Fibroblast of the aortic adventitia (primary cell): Measurements from ENCODE around the gene CNTNAP5. TPM values are rescaled to one million over a fixed set of nuclear protein-coding genes. Genes with fewer than 3 reads are reported as not detected.

Experiments
- DNase-seq: peaks from one replicate; pipeline ENCODE4 v3.0.0-alpha.2; 2010; ENCODE audit warnings: low read depth
- H3K4me3 ChIP-seq: 2 replicates; pipeline ENCODE4 v1.5.1; 2011; ENCODE audit warnings: low read depth, mild to moderate bottlenecking, control low read depth, low read length, moderate library complexity
- total RNA-seq: library from RNA; depleted of rRNA; stranded (reverse); fragments of >200 nt; gene quantifications from 2 replicates; pipeline ENCODE4 v1.2.3, GENCODE V29; 2012; ENCODE audit warnings: low replicate concordance
- TF ChIP-seq, protein P1 (sequence below): IDR thresholded peaks from 2 replicates; pipeline ENCODE4 v1.5.1; 2011; ENCODE audit warnings: mild to moderate bottlenecking, low read length, control low read depth, inconsistent platforms; ENCODE audit not compliant: insufficient read depth

The CNTNAP5 gene
- total RNA-seq, 1 donor, result under 0.01 TPM

GRCh38 chr2:124640221-124640750, 615.2 kb downstream of the CNTNAP5 start:
- DNase-seq, result no peak
- no peak overlapping the region for H3K4me3 ChIP-seq
- TF ChIP-seq, protein P1, sequence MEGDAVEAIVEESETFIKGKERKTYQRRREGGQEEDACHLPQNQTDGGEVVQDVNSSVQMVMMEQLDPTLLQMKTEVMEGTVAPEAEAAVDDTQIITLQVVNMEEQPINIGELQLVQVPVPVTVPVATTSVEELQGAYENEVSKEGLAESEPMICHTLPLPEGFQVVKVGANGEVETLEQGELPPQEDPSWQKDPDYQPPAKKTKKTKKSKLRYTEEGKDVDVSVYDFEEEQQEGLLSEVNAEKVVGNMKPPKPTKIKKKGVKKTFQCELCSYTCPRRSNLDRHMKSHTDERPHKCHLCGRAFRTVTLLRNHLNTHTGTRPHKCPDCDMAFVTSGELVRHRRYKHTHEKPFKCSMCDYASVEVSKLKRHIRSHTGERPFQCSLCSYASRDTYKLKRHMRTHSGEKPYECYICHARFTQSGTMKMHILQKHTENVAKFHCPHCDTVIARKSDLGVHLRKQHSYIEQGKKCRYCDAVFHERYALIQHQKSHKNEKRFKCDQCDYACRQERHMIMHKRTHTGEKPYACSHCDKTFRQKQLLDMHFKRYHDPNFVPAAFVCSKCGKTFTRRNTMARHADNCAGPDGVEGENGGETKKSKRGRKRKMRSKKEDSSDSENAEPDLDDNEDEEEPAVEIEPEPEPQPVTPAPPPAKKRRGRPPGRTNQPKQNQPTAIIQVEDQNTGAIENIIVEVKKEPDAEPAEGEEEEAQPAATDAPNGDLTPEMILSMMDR, result no peak

DNA sequence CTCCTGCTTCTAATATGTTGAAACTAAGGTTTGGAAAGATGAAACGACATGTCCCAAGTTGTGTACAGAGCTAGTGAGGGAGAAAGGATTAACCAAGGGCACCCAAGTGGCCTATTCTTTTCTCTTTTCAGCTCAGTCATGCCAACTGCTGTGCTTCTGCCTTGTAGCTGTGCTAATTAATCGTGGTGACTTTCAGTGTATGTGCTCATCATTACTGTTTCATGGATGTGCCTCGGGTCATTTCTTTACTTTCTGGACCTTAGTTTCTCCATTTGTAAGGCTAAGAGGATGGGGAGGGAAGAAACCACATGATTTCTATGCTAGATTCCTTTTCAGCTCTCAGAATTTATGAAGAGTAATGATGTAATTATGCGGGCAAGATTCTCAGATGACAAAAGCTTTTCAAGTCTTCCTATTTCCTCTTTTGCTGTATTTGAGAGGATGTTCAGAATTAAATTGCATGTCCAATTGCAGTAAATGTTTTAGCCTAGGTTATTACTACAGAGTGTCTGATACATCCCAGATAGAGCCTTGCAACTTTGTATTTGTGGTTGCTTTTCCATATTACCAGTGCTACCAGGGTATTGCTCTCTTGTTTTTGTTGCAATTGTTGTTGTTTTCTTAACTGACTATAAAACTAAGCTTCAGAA, 621.2 kb downstream of the CNTNAP5 start:
- TF ChIP-seq, protein P1, result no peak
- DNase-seq, result no peak

GRCh38 chr2:124647245-124647644, 622.2 kb downstream of the CNTNAP5 start:
- TF ChIP-seq, protein P1, result no peak
- DNase-seq, result no peak

More for the DNA sequence above, 621.2 kb downstream of the CNTNAP5 start:
- no peak overlapping the region for H3K4me3 ChIP-seq

DNA sequence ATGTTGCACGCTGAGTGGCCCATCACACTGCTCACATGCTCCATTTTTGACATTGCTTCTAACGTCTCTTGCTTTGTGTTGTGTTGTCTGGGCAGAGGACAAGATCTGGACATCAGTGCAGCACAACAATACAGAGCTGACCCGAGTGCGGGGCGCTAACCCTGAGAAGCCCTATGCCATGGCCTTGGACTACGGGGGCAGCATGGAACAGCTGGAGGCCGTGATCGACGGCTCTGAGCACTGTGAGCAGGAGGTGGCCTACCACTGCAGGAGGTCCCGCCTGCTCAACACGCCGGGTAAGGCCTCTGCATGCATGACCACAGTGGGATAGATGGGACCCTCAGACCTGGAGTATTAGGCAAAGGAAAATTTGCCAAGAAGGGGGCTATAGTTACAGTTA, 622.6 kb downstream of the CNTNAP5 start:
- DNase-seq, result no peak
- H3K4me3 ChIP-seq, result no peak overlapping the region
- TF ChIP-seq, protein P1, result no peak

More at GRCh38 chr2:124647245-124647644, 622.2 kb downstream of the CNTNAP5 start:
- no peak overlapping the region for H3K4me3 ChIP-seq

- H3K4me3 ChIP-seq, result no peak overlapping the region
- TF ChIP-seq, protein P1, result no peak
- no peak for DNase-seq
Measured at GRCh38 chr2:124649001-124649400, 623.9 kb downstream of the CNTNAP5 start.

DNA sequence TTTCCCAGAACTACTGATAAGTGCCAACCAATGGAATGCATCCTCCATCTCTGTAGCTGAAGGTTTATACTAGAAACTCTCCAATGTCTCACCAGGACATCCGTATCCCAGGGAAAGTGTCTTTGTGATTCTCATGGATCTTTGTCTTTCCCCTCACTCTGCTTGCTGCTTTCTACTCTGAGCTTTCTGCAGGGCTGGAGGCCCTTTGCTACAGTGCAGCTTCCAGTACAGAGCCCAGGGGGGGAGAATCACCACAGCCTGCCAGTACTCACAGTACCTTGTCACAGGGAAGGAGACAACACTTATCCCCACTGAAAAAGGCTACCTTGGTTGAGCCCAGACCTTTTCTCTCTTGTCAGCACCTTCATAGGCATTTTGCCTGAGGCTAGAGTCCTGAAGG, 627.0 kb downstream of the CNTNAP5 start:
- DNase-seq, result no peak
- H3K4me3 ChIP-seq, result no peak overlapping the region
- TF ChIP-seq, protein P1, result no peak
